ENCODE data around the gene ATG2A. TPM values are rescaled to one million over a fixed set of nuclear protein-coding genes. Genes with fewer than 3 reads are reported as not detected.
A peak's percentile ranks its signal among the peaks of the same experiment; 100 is the strongest.

Gene ATG2A
- total and polyA plus RNA-seq, 9 of the 15 experiments (the other 6 are each of a cell fraction or from before 2014, with no cell fraction given): 0.25 to 45.9 (median 5.2) TPM

GRCh38 chr11:64918017-64918416, 1.0 kb upstream of the ATG2A start:
- Histone ChIP-seq H3K27ac (ENCODE audit: extremely low read depth, low read depth, low read length) (peak overlapping the region; percentile 64), H3K4me1 (replicated peaks in 1 of 2; ENCODE audit: control insufficient read depth in 2 of 2, insufficient read depth in 2 of 2, low read length in 2 of 2) (peaks cover 20 to 43% of the 10 kb centered on the region in 2 experiments; a peak in 4 of 5 replicates), H3K9ac (ENCODE audit: insufficient read depth in 1 of 2, low read depth in 2 of 2, low read length in 2 of 2) (peak overlapping the region; percentile 77 to 86), H3K9me3 (replicated peaks; ENCODE audit: control insufficient read depth, insufficient read depth, low read depth, low read length) (no peaks in the 10 kb centered on the region), H4K20me1 (replicated peaks; ENCODE audit: control insufficient read depth, insufficient read depth, low read length) (no peaks in the 10 kb centered on the region), H3K27me3 (ENCODE audit: control insufficient read depth in 2 of 2, insufficient read depth in 2 of 2, low read length in 2 of 2) (no peaks in the 10 kb centered on the region), H3K4me2 (ENCODE audit: insufficient read depth, low read length) (peak overlapping the region; percentile 82), H3K79me2 (ENCODE audit: control insufficient read depth, insufficient read depth, low read length) (peaks cover 26% of the 10 kb centered on the region), H2AFZ (ENCODE audit: low read depth, low read length) (peak overlapping the region; percentile 73), H3K36me3 (ENCODE audit: control insufficient read depth, insufficient read depth, low read length) (peaks cover 14% of the 10 kb centered on the region; the same call in 1 of the 3 replicates), H3K4me3 (peak overlapping the region; percentile 87), H3K9me1 (ENCODE audit: control insufficient read depth, insufficient read depth, low read length) (no peaks in the 10 kb centered on the region)
- ATAC-seq (peak; percentile 6; the same call in 1 of the 3 replicates), FAIRE-seq (peak; percentile 74), DNase-seq (ENCODE audit: extremely low read depth in 1 of 4, low spot score in 3 of 4) (peak in 1 of 4 experiments; percentile 65)
- intact Hi-C loops (cut with micrococcal nuclease) (no loop called here), in situ Hi-C loops (cut with MboI) (no loop called here)
- 1% methylated on average over 4 of the region's 4 CpGs for WGBS (ENCODE audit: insufficient coverage, low coverage, missing lambda C conversion rate)
- POLR2A ChIA-PET: interaction anchor here (1.0 kb wide), 2 partner anchors 11 to 217 kb away, joined by 3 read pairs; no protein-coding TSS in a partner anchor
- no TSS peak for BruUV-seq (replicated peaks)
- CTCF ChIA-PET (ENCODE audit: low intra/inter-chr PET ratio): interaction anchor here (1.2 kb wide), 1 partner anchor 95 kb away, joined by 3 read pairs; no protein-coding TSS in a partner anchor
- TF ChIP-seq AFF4 (CRISPR knock-in tag; IDR thresholded peaks at IDR 0.05) (no peak), CHD1 (IDR thresholded peaks at IDR 0.05; ENCODE audit: low read length) (no peak), ZNF57 (CRISPR knock-in tag; IDR thresholded peaks at IDR 0.05) (no peak), CREB3L1 (IDR thresholded peaks at IDR 0.05; ENCODE audit: borderline replicate concordance, low read depth) (peak; percentile 12; the same call in 1 of the 2 replicates), ETS1 (conservative IDR thresholded peaks at IDR 0.05; ENCODE audit: control insufficient read depth, low read depth, low read length) (no peak), NFRKB (IDR thresholded peaks at IDR 0.05; ENCODE audit: low read depth) (0 out of 2 replicates have a peak, but pooled peaks have one; percentile 59), MYBL2 (IDR thresholded peaks at IDR 0.05; ENCODE audit: low read depth) (no peak), MYBL2 (CRISPR knock-in tag; IDR thresholded peaks at IDR 0.05; ENCODE audit: borderline replicate concordance) (no peak), HDAC3 (IDR thresholded peaks at IDR 0.05; ENCODE audit: borderline replicate concordance, partially characterized antibody) (no peak), TAF1 (IDR thresholded peaks at IDR 0.05; ENCODE audit: control insufficient read depth, extremely low read depth, insufficient read depth, low read length, severe bottlenecking) (peak; percentile 12), BMI1 (IDR thresholded peaks at IDR 0.05; ENCODE audit: low read length) (no peak), NFATC3 (IDR thresholded peaks at IDR 0.05) (no peak), SNAPC5 (CRISPR knock-in tag; IDR thresholded peaks at IDR 0.05) (no peak), XRCC4 (IDR thresholded peaks at IDR 0.05; ENCODE audit: extremely low read depth, insufficient read depth, insufficient read length) (no peak), LARP7 (IDR thresholded peaks at IDR 0.05) (no peak)

All from K562 (cell line).